T-helper 9 cell (primary cell): ENCODE data around the gene EPHB6.

ENCODE experiments used
- DNase-seq: peaks from one replicate; pipeline ENCODE4 v3.0.0-alpha.2; 2020

EPHB6 gene

DNA sequence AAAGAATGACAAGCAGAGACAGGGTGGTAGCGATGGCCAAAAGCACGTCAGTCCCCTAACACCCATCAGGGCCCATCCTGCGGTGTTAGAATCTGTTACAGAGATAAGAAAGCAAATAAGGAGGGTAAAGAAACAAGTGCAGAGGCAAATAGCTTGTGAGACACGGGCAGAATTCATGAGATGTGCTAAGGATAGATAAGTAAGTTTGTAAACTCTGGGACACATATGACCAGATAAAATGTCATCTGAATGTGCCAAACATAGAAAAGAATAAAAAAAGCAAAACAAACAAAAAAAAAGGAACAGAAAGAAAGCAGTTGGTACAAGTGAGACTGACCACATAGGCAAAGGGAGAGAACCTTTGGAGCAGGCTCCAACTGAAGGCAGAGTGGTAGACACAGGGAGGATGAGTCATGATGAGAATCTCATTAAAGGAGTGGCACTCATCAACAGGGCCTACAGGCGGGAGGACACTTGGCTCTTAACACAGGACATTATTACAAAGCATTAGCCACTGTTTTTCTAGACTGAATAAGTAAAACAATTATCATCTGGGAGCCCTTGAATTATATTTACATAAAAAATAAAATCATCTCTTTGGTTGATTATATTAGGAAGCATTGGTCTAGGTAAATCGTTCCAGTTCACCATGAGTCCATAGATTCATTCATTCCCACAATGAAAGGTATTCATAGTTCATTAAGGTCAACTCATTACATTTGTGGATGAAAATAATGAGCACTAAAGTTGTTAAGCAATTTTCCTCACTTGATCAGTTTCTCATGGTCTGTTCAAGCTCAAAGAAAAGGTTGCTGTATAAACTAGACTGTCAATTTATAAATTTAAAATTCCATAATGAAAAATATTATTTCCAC, 21.5 kb upstream of the EPHB6 start:
- DNase-seq = no peak

DNA sequence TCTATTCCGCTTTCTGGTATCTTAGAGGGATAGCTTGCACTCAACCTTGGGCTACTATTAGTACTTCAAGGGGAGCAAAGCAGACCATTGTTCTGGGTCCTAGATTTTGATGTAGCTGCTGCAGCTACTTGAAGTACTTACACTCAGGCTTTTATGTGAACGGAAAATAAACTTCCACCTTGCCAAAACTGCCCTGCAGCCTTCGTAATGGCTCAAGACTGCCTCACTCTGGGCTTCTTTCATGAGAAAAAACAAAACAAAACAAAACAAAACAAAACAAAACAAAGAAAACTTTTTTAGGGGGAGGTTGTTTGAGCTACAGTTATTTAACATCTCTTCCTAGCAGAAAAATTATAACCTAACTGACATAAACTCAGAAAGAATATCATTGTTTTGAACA, 19.4 kb upstream of the EPHB6 start:
- DNase-seq = no peak

DNA sequence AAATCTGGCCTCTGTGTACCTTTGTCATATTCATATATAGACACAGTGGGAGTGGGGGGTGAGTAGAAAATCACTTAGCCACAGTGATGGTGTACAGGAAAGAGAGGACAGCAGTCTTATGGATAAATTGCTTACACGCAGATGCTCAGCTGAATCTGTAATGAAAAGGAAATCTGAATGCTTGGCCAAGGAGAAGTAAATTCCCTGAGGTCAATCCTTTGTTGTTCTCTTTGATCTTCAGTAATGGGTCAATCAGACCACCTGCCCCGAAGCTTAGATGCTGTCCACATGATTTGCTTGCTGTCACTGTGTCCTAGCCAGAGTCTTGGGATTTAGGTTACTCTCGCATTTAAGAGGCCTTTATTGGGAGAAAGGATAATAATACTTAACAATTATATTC, 18.4 kb upstream of the EPHB6 start:
- no peak for DNase-seq

- DNase-seq = no peak
Measured at GRCh38 chr7:142838461-142839213, 16.2 kb upstream of the EPHB6 start.

DNA sequence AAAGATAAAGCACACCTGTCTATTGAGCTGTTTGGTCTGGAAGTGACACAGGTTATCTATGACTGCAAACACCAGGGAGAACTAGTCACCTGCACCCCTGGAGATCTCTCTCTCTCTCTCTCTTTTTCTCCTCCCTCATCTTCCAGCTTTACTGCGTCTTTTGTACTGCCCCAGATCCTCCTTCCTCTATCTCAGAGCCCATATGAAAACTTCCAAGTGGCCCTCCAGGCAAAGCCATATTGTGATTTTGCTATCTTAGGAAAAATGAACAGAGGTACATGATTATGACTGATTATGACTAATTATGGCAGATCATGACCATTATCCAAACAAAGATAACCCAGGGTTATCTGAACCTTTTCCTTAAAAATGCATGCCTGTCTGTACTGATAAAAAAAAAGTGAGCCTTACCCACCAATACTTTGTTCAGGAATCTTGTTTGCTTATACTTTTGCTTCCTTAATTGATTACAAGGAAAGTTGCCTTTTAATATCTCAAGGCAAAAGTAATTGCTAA, 12.6 kb upstream of the EPHB6 start:
- no peak for DNase-seq

DNA sequence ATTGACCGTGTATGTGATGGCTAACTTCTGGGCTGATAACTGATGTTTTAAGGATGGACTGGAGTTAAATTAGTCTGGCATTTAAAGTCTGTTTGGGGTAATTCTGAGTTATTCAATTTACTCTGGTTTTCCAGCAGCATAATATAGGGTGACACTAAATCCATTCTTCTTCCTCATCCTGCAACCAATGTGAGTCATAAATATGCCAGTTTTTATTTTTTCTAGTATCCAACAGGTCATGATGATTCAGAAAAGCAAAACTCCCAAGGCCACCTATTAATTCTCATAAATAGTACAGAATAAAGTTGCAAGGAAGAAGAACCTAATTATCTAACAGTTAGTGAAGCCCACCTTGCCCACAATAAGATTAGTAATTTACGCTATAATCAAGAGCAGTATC, 7.5 kb upstream of the EPHB6 start:
- DNase-seq = no peak

- DNase-seq = no peak
Measured at GRCh38 chr7:142851269-142851668, 3.6 kb upstream of the EPHB6 start.

DNA sequence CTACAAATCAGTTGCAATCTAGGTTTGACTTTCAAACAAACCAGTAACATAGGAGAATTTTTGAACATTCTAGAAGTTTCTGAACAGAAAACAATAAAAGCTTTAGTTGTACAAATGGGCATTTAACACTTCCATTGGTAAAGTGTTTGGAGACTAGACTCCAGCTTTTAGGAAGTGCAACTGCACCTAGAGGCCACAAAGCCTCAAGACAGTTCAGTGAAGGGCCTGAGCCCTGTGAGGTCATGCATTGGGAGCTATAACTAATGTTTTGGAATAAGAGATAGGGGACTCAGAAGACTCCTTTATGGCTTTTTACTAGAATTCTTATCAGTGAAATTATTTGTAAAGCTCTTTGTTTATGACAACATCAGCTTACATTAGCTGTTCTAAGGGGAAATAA, 3.0 kb upstream of the EPHB6 start:
- no peak for DNase-seq

- DNase-seq = peak; percentile 49
Measured at GRCh38 chr7:142853739-142854371, 1.0 kb upstream of the EPHB6 start.

- no peak for DNase-seq
Measured at GRCh38 chr7:142855114-142855743, 353 bp downstream of the EPHB6 start.

GRCh38 chr7:142855756-142856564, 1.1 kb downstream of the EPHB6 start:
- DNase-seq = no peak

DNA sequence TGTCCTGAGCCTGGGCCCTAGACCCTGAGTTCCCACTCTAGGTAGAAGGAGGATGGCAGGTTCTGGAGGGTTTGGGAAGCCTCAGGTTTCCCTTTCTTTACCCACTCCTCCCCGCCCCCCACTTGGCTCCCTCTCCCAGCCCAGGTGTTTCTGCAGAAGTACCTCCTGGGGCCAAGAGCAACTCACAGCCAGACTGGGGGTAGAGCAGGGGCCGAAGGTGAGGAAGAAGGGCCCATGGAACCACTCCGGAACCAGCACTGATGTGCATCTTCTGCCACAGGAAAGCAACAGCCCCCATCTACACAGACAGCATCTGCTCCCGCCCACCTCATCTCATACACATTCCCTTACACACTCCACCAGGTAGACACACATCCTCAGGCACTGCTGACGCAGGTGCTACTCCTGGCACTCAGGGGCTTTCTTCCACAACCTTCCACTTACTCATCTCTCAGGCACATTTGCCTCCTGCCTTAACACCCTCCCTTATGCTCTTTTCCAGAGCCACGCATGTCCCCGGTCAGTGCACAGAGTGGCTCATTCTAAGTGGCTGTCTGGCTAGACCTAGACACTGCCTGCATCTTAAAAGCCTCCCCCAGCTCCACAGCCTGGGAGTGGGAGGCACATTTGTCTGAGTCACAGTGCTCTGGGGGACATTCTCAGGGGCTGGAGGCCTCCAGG, 1.8 kb downstream of the EPHB6 start:
- DNase-seq = no peak

DNA sequence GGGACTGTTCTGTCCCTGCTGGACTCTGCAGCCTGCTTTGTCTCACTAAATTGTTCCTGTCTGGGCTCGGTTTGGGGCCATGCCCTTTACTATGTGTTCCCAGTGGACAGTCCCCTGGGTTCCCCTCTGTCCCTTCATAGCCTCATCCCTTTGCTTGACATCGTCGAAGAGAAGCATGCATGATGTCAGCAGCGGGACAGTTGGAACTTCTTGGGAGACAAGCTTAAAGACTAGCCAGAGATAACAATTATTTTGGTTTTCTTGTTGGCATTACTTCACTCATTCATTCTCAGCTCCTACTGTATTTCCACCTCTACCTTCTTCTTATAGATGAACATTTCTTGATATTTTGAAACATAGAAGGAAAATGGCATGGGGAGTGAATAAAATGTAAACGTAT, 2.7 kb downstream of the EPHB6 start:
- DNase-seq = no peak

- DNase-seq = no peak
Measured at GRCh38 chr7:142859411-142859810, 4.5 kb downstream of the EPHB6 start.

GRCh38 chr7:142859829-142860228, 5.0 kb downstream of the EPHB6 start:
- DNase-seq = no peak

DNA sequence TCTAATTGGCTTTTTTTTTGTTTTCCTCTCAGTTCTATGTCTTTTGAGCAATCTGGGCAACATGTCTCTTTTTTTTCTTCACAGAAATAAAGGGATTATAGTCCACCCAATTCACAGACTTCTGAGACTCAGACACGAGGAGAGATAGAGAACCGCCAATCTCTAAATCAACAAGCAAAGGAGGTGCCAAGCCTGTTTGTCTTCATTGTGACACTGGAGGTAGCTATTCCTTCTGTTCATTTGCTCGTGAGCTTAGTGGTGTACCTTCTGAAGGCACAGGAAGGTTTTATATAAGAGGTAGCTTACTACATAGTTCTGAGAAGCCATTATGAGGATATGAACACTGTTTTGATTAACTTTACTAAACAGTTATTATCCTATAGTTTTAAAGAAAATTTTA, 6.1 kb downstream of the EPHB6 start:
- no peak for DNase-seq

DNA sequence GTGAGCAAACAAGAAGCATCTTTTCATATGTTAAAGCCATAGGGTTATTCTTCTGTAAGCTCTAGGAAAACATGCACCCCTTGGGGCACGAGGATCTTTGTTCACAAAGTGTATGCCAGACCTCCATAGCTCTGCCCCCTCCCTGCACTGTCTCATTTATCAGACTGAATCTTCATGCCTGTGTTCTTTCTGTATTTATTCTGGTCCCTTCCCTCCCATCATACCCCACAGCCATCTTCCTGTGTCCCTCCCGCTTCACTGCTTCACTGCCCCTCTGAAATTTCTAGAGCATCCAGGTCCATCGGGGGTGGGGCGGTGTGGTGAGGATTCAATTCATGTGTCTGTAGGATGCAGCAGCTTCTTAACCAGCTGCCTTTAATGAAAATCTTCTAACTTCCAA, 7.5 kb downstream of the EPHB6 start:
- DNase-seq = no peak

DNA sequence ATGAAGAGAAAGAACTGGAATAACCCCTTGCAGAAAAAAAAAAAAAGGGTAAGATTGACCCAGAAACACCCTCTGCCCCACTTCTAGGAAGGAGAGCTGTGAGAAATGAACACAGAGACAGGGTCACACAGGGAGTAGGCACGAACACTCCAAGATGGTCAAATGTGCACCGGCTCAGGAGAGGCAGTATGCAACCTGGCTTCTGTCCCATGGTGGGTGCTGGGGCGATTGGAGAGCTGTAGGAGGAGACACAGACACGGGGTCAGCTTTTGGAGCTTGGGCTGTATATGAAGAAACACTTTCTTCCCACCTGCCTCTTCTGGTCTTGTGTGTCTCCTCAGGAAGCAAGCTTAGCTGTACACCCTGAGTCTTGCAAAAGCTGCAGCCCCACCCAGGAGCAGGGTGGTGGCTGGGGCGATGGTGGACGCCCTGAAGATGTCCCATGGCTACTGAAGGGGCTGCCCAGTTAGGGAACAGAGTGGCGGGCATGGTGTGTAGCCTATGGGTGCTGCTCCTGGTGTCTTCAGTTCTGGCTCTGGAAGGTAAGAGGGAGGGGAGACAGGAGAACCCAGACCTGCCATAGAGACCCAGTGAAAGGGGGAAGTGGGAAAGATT, 8.0 kb downstream of the EPHB6 start:
- DNase-seq = no peak

DNA sequence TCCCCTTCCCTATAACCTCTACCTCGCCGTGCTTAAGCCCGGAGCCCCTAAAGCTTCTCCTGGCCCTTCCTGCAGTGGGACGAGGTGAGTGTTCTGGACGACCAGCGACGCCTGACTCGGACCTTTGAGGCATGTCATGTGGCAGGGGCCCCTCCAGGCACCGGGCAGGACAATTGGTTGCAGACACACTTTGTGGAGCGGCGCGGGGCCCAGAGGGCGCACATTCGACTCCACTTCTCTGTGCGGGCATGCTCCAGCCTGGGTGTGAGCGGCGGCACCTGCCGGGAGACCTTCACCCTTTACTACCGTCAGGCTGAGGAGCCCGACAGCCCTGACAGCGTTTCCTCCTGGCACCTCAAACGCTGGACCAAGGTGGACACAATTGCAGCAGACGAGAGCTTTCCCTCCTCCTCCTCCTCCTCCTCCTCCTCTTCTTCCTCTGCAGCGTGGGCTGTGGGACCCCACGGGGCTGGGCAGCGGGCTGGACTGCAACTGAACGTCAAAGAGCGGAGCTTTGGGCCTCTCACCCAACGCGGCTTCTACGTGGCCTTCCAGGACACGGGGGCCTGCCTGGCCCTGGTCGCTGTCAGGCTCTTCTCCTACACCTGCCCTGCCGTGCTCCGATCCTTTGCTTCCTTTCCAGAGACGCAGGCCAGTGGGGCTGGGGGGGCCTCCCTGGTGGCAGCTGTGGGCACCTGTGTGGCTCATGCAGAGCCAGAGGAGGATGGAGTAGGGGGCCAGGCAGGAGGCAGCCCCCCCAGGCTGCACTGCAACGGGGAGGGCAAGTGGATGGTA, 9.2 kb downstream of the EPHB6 start:
- DNase-seq = no peak
